Measurements from ENCODE around the gene HTR2B. TPM values are rescaled to one million over a fixed set of nuclear protein-coding genes. Genes with fewer than 3 reads are reported as not detected.

Gene HTR2B
- polyA plus RNA-seq, 4 donors, result 12.5 to 24.1 (median 14.8) TPM

- no peak for DNase-seq (ENCODE audit: low read depth in 4 of 4, low spot score in 2 of 4)
Observed at GRCh38 chr2:231134910-231135655, 10.2 kb upstream of the HTR2B start.

GRCh38 chr2:231133365-231134099 is 8.7 kb upstream of the HTR2B start:
- DNase-seq (ENCODE audit: low read depth in 4 of 4, low spot score in 2 of 4), result no peak

- DNase-seq (ENCODE audit: low read depth in 4 of 4, low spot score in 2 of 4), result no peak
Observed at GRCh38 chr2:231132129-231132528, 7.3 kb upstream of the HTR2B start.

GRCh38 chr2:231130336-231131056 is 5.7 kb upstream of the HTR2B start:
- no peak for DNase-seq (ENCODE audit: low read depth in 4 of 4, low spot score in 2 of 4)

- no peak for DNase-seq (ENCODE audit: low read depth in 4 of 4, low spot score in 2 of 4)
Observed at GRCh38 chr2:231129216-231129615, 4.4 kb upstream of the HTR2B start.

- no peak for DNase-seq (ENCODE audit: low read depth in 4 of 4, low spot score in 2 of 4)
Observed at GRCh38 chr2:231128541-231128940, 3.7 kb upstream of the HTR2B start.

- no peak for DNase-seq (ENCODE audit: low read depth in 4 of 4, low spot score in 2 of 4)
Observed at GRCh38 chr2:231127936-231128335, 3.1 kb upstream of the HTR2B start.

- DNase-seq (ENCODE audit: low read depth in 4 of 4, low spot score in 2 of 4), result no peak
Observed at GRCh38 chr2:231127480-231127879, 2.6 kb upstream of the HTR2B start.

- no peak for DNase-seq (ENCODE audit: low read depth in 4 of 4, low spot score in 2 of 4)
Observed at GRCh38 chr2:231126123-231126522, 1.3 kb upstream of the HTR2B start.

GRCh38 chr2:231123362-231123898 is 1.4 kb downstream of the HTR2B start:
- no peak for DNase-seq (ENCODE audit: low read depth in 4 of 4, low spot score in 2 of 4)

- DNase-seq (ENCODE audit: low read depth in 4 of 4, low spot score in 2 of 4), result no peak
Observed at GRCh38 chr2:231118614-231118942, 6.3 kb downstream of the HTR2B start.

- DNase-seq (ENCODE audit: low read depth in 4 of 4, low spot score in 2 of 4), result no peak
Observed at GRCh38 chr2:231117922-231118613, 6.8 kb downstream of the HTR2B start.

GRCh38 chr2:231117148-231117547 is 7.7 kb downstream of the HTR2B start:
- no peak for DNase-seq (ENCODE audit: low read depth in 4 of 4, low spot score in 2 of 4)

GRCh38 chr2:231115651-231116050 is 9.2 kb downstream of the HTR2B start:
- no peak for DNase-seq (ENCODE audit: low read depth in 4 of 4, low spot score in 2 of 4)

GRCh38 chr2:231113489-231113888 is 11.4 kb downstream of the HTR2B start:
- DNase-seq (ENCODE audit: low read depth in 4 of 4, low spot score in 2 of 4), result no peak

- DNase-seq (ENCODE audit: low read depth in 4 of 4, low spot score in 2 of 4), result no peak
Observed at GRCh38 chr2:231111987-231112386, 12.9 kb downstream of the HTR2B start.

GRCh38 chr2:231110551-231110950 is 14.3 kb downstream of the HTR2B start:
- DNase-seq (ENCODE audit: low read depth in 4 of 4, low spot score in 2 of 4), result no peak

- DNase-seq (ENCODE audit: low read depth in 4 of 4, low spot score in 2 of 4), result no peak
Observed at GRCh38 chr2:231104115-231104713, 20.6 kb downstream of the HTR2B start.

- no peak for DNase-seq (ENCODE audit: low read depth in 4 of 4, low spot score in 2 of 4)
Observed at GRCh38 chr2:231102772-231103171, 22.1 kb downstream of the HTR2B start.

GRCh38 chr2:231100990-231101389 is 23.9 kb downstream of the HTR2B start:
- no peak for DNase-seq (ENCODE audit: low read depth in 4 of 4, low spot score in 2 of 4)
